GM13977 (cell line): ENCODE data around the gene TTLL3.
"Not testable (repeated sequence)": the region's sequence is repeated elsewhere in the genome, so short reads cannot be mapped to it uniquely, and the experiment has no call there.

Experiments used
- DNase-seq: peaks from one replicate; pipeline ENCODE4 v3.0.0; 2012; ENCODE audit warnings: low spot score
- CTCF ChIP-seq: IDR thresholded peaks from 2 replicates; pipeline ENCODE4 v1.5.1; 2012; ENCODE audit warnings: mild to moderate bottlenecking, control low read depth; ENCODE audit not compliant: insufficient read depth; ENCODE audit errors: extremely low read depth, missing control alignments
- in situ Hi-C: fragments of 300-500 bp; cut with MboI; formaldehyde crosslinking; loops from one replicate; pipeline ENCODE4 v1.12.0; 2022; ENCODE audit warnings: low sequenced_read_pairs, low pct_unique_long_range_greater_than_20kb, mixed read lengths, inconsistent platforms; ENCODE audit not compliant: unreplicated experiment

Gene TTLL3

GRCh38 chr3:9846931-9847488 lies 36.9 kb downstream of the TTLL3 start:
- in situ Hi-C loops: no loop called here
- no peak for DNase-seq
- TF ChIP-seq CTCF: no peak

GRCh38 chr3:9847870-9848269 lies 37.8 kb downstream of the TTLL3 start:
- DNase-seq, in situ Hi-C loops: not testable (repeated sequence)

- DNase-seq, in situ Hi-C loops: not testable (repeated sequence)
- peak; percentile 57 for TF ChIP-seq CTCF
Observed at GRCh38 chr3:9848860-9849259, 38.8 kb downstream of the TTLL3 start.

- in situ Hi-C loops, DNase-seq: not testable (repeated sequence)
Observed at GRCh38 chr3:9851383-9851782, 41.3 kb downstream of the TTLL3 start.

- DNase-seq, in situ Hi-C loops: not testable (repeated sequence)
Observed at GRCh38 chr3:9851926-9852325, 41.9 kb downstream of the TTLL3 start.

- DNase-seq: no peak
Observed at GRCh38 chr3:9852528-9852927, 42.5 kb downstream of the TTLL3 start.

GRCh38 chr3:9854291-9854940 lies 44.4 kb downstream of the TTLL3 start:
- DNase-seq, in situ Hi-C loops: not testable (repeated sequence)

More at GRCh38 chr3:9852528-9852927, 42.5 kb downstream of the TTLL3 start:
- in situ Hi-C loops: no loop called here
- TF ChIP-seq CTCF: peak; percentile 6

GRCh38 chr3:9855594-9855993 lies 45.5 kb downstream of the TTLL3 start:
- no peak for DNase-seq
- no peak for TF ChIP-seq CTCF
- in situ Hi-C loops: no loop called here

GRCh38 chr3:9859530-9860025 lies 49.5 kb downstream of the TTLL3 start:
- no peak for TF ChIP-seq CTCF
- DNase-seq: no peak
- in situ Hi-C loops: no loop called here
